GM18861 (cell line): ENCODE measurements around the gene SGCB.

Source experiments
- ATAC-seq: cut with Tn5 transposase; IDR thresholded peaks from one replicate; pipeline ENCODE4 v1.9.1; 2021; ENCODE audit not compliant: unreplicated experiment

Gene SGCB

GRCh38 chr4:52019936-52020657 is 18.0 kb downstream of the SGCB start, which contains the start of gene LRRC66:
LRRC66 (minus strand) TSS chr4:52020363; CDS start chr4:52017613, 2,750 bp downstream.
- ATAC-seq: no peak

DNA sequence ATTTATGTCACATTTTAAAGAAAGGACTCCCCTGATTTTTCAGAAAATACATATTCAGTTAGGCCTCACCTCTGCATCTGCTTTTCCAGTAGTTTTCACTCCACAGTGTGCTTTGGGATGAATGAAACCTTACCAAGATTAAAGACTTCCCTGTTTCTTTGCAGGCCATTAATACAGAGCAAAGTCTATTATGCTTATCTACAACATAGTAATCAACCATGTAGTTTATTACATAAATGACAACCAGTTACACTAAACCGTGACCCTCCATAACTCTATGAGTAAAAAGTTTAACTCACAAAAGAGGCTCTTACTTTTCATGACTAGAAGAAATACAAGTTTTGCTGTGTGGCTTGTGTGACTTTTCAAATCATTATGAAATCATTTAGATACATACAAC is 20.3 kb downstream of the SGCB start:
- ATAC-seq: no peak

- no peak for ATAC-seq
Measured at GRCh38 chr4:52016981-52017380, 21.1 kb downstream of the SGCB start.

GRCh38 chr4:52015366-52015765 is 22.7 kb downstream of the SGCB start:
- no peak for ATAC-seq

DNA sequence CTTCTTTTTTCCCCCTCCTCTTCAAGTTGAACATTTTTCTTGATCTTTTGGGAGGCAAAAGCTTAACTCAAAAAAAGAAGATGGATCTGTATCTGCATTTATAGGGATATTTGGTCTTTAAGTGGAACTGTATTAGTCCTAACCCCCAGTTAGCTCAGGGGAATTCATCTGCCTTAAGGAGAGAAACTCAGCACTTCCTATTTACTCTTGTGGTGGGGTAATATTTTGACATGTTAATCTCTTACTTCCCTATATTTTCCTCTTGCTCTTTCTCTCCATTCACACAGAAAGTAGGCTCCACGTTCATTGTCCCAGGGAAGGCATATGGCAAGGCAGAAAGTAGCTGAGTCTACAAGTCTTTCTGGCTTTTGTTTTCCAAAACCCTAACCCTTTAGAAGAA is 23.2 kb downstream of the SGCB start:
- ATAC-seq: no peak

- no peak for ATAC-seq
Measured at GRCh38 chr4:52012651-52013050, 25.4 kb downstream of the SGCB start.

GRCh38 chr4:52010986-52011385 is 27.1 kb downstream of the SGCB start:
- no peak for ATAC-seq

- no peak for ATAC-seq
Measured at GRCh38 chr4:52006887-52007286, 31.2 kb downstream of the SGCB start.

GRCh38 chr4:52005604-52006273 is 32.4 kb downstream of the SGCB start:
- ATAC-seq: no peak

DNA sequence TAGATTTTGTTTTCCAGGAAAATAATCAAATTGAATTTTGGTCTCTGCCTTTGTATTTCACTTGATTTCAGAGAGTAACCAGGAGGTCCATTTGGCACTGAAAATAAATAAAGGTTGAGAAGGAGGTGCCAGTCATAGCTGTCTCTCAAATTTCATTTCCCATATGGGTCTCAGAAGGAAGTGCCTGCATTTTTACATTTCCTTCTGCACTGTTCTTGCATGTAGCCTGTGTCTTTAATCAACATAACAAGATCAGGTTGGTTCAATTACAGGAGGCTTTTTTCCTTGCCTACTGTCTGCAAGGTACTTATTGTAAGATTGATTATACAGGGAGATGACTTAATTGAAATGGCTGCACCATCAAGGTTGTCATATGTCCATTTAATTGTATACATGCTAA is 33.7 kb downstream of the SGCB start:
- no peak for ATAC-seq

DNA sequence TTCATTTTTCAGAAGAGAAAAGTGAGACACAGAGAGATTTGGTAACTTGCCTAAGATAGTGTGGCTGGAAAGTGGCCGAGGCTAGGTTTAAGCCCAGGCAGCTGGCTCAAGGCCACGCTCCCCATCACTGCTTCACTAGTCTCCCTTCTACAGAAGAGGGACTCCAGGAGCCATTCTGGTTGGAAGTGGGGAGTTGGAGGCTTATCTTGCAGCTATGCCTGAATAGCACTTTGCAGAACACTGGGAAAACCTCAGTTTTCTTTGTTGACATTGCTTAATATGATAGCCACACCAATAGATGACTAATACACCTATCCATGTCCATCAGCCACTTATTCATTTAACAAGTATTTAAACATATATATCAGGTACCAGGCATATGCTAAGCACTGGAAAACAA is 36.5 kb downstream of the SGCB start:
- no peak for ATAC-seq

DNA sequence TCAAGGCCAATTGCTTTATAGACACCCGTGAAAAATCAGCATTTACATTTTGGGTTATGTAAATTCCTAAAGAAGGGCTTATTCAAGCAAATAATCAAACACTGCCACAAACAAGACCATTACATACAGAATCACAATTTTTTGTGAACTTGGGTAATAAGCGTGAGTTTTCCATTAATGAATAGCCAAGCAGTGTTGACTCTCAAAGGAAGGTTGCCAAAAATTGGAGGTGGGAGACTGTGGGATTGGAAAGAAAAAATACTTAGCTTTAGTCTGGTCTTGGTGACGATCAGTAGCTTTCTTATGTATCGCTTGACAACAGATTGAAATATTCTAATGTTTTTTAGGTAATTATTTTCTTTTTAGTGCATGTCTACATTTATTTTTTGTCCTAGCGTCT is 38.8 kb downstream of the SGCB start:
- ATAC-seq: no peak

- no peak for ATAC-seq
Measured at GRCh38 chr4:51998837-51999236, 39.3 kb downstream of the SGCB start.

- ATAC-seq: no peak
Measured at GRCh38 chr4:51997647-51998046, 40.5 kb downstream of the SGCB start.

- ATAC-seq: no peak
Measured at GRCh38 chr4:51995647-51996220, 42.4 kb downstream of the SGCB start.
